ENCODE measurements around the gene SEC61B.

DNA sequence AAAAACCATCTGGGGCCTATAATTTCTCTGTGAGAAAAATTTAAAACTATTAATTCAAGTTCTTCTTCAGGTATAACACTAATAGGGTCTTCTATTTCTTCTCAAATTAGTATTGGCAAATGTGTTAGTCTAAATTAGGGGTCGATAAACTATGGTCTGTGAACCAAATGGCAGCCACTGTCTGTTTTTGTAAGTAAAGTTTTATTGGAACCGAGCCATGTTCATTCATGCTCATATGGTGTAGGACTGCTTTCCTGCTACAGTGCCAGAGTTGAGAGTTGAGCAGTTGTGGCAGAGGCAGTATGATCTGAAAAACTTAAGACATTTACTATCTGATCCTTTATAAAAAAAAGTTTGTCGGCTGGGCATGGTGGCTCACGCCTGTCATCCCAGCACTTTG lies 29.1 kb downstream of the SEC61B start:
- TF ChIP-seq TRIM24 (IDR thresholded peaks at IDR 0.05) (no peak), TEAD1 (CRISPR knock-in tag; IDR thresholded peaks at IDR 0.05) (no peak)
